ENCODE measurements around the gene ATP6V1B1.
A peak's percentile ranks its signal among the peaks of the same experiment; 100 is the strongest.
"Not testable (repeated sequence)": the region's sequence is repeated elsewhere in the genome, so short reads cannot be mapped to it uniquely, and the experiment has no call there.

Gene ATP6V1B1

DNA sequence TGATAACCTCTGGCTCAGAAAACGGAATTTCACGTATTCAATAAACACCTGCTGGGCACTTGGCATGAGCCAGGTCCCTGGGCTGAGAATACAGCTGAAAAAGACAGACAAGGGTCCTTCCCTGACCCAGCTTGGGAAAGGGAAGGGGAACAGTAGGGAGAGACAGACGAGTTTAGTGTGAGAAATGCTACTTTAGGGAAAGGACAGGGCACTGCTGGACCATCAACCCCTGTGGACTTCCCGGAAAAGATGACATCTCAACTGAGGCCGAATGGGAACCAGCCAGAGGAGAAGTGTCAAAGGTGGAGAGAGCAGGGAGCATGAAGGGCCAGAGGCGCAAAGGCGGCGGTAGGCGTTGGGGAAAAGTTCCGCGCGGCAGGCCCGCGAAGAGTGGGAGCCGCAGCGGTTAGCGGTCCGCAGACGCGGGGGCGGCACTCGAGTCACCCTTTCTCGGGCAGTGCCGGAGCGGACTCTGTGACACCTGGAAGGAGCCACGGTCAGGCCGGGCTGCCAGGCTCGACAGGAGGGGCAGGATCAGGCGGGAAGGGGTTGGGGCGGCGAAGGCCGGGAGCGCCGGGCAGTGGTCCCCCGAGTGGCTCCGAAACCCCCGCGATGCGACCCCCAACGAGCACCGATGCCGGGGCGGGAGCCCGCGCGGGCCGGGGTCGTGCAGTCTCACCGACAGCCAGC lies 58.5 kb downstream of the ATP6V1B1 start:
- CTCF ChIA-PET, result no interaction called here
- POLR2A ChIA-PET, result no interaction called here
- peak; percentile 39 for DNase-seq (ENCODE audit: extremely low spot score)

GRCh38 chr2:70994699-70995425 lies 59.2 kb downstream of the ATP6V1B1 start, which contains the start of gene TEX261:
TEX261 (minus strand) TSS chr2:70994873; CDS start chr2:70994757, 116 bp downstream.
- TF ChIP-seq ARNT (IDR thresholded peaks at IDR 0.05), result 0 out of 2 replicates have a peak, but pooled peaks have one; percentile 22
- no peak for TF ChIP-seq L3MBTL2 (conservative IDR thresholded peaks at IDR 0.05)
- CTCF ChIA-PET, result no interaction called here
- POLR2A ChIA-PET, result no interaction called here
- peak; percentile 92 for DNase-seq (ENCODE audit: extremely low spot score)

More for the DNA sequence above, 58.5 kb downstream of the ATP6V1B1 start:
- TF ChIP-seq ZNF384 (IDR thresholded peaks at IDR 0.05) (no peak), HDGF (IDR thresholded peaks at IDR 0.05; ENCODE audit: borderline replicate concordance) (no peak), TARDBP (IDR thresholded peaks at IDR 0.05) (no peak), LEF1 (IDR thresholded peaks at IDR 0.05; ENCODE audit: borderline replicate concordance) (no peak), FOXA1 (IDR thresholded peaks at IDR 0.05) (no peak), SP1 (IDR thresholded peaks at IDR 0.05) (no peak), SUZ12 (IDR thresholded peaks at IDR 0.05) (no peak), PKNOX1 (IDR thresholded peaks at IDR 0.05) (no peak), NFRKB (IDR thresholded peaks at IDR 0.05) (no peak), ELF4 (IDR thresholded peaks at IDR 0.05) (no peak), FOXK2 (IDR thresholded peaks at IDR 0.05) (no peak), BHLHE40 (IDR thresholded peaks at IDR 0.05; ENCODE audit: borderline replicate concordance) (no peak), ARNT (IDR thresholded peaks at IDR 0.05) (no peak), FOXM1 (IDR thresholded peaks at IDR 0.05; ENCODE audit: borderline replicate concordance) (no peak), L3MBTL2 (conservative IDR thresholded peaks at IDR 0.05) (no peak), CTBP1 (IDR thresholded peaks at IDR 0.05; ENCODE audit: borderline replicate concordance) (no peak)

DNA sequence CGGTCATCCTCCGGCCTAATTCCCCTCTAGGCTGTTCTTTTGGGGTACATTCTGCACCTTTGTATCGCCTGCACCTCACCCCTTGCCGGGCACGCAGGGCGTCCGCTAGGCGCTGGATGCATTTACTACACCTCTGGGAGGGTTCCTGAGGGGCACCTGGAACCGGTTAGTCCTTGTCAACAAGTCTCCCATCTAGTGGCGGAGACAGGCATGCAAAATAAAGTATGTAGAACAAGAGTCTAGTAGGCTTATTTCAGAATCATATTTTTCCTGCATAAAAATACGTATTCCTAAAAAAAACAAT lies 59.7 kb downstream of the ATP6V1B1 start:
- POLR2A ChIA-PET, result no interaction called here
- TF ChIP-seq HDGF (IDR thresholded peaks at IDR 0.05; ENCODE audit: borderline replicate concordance) (no peak), FOXK2 (IDR thresholded peaks at IDR 0.05) (no peak), BHLHE40 (IDR thresholded peaks at IDR 0.05; ENCODE audit: borderline replicate concordance) (no peak), ELF4 (IDR thresholded peaks at IDR 0.05) (no peak), NFRKB (IDR thresholded peaks at IDR 0.05) (no peak), SUZ12 (IDR thresholded peaks at IDR 0.05) (no peak), FOXM1 (IDR thresholded peaks at IDR 0.05; ENCODE audit: borderline replicate concordance) (no peak), ZNF384 (IDR thresholded peaks at IDR 0.05) (no peak), CTBP1 (IDR thresholded peaks at IDR 0.05; ENCODE audit: borderline replicate concordance) (no peak), ARNT (IDR thresholded peaks at IDR 0.05) (no peak)
- CTCF ChIA-PET, result no interaction called here
- DNase-seq (ENCODE audit: extremely low spot score), result peak; percentile 58

- DNase-seq (ENCODE audit: extremely low spot score); POLR2A ChIA-PET; CTCF ChIA-PET: not testable (repeated sequence)
Observed at GRCh38 chr2:70998885-70999284, 63.2 kb downstream of the ATP6V1B1 start.

- CTCF ChIA-PET, result no interaction called here
- DNase-seq (ENCODE audit: extremely low spot score), result no peak
- POLR2A ChIA-PET, result interaction anchor here (1.0 kb wide), 1 partner anchor 69 kb away, joined by 4 read pairs; the partner anchor contains the start of gene NAGK
- TF ChIP-seq PKNOX1 (IDR thresholded peaks at IDR 0.05) (no peak), SUZ12 (IDR thresholded peaks at IDR 0.05) (no peak), LEF1 (IDR thresholded peaks at IDR 0.05; ENCODE audit: borderline replicate concordance) (no peak), BHLHE40 (IDR thresholded peaks at IDR 0.05; ENCODE audit: borderline replicate concordance) (no peak), HDGF (IDR thresholded peaks at IDR 0.05; ENCODE audit: borderline replicate concordance) (no peak), FOXM1 (IDR thresholded peaks at IDR 0.05; ENCODE audit: borderline replicate concordance) (no peak), CTBP1 (IDR thresholded peaks at IDR 0.05; ENCODE audit: borderline replicate concordance) (no peak)
Observed at GRCh38 chr2:70999362-70999761, 63.7 kb downstream of the ATP6V1B1 start.

DNA sequence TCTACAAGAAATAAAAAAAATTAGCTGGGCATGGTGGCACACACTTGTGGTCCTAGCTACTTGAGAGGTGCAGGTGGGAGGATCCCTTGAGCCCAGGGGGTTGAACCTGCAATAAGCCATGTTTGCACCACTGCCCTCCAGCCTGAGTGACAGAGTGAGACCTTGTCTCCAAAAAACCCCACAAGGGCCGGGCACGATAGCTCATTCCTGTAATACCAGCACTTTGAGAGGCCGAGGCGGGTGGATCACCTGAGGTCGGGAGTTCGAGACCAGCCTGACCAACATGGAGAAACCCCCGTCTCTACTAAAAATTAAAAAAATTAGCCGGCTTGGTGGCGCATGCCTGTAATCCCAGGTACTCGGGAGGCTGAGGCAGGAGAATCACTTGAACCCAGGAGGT lies 64.2 kb downstream of the ATP6V1B1 start:
- CTCF ChIA-PET; DNase-seq (ENCODE audit: extremely low spot score): not testable (repeated sequence)
- POLR2A ChIA-PET, result interaction anchor here (1.0 to 2.4 kb wide), 2 partner anchors 15 to 68 kb away, joined by 4 to 7 read pairs; partner anchors contain the start of gene NAGK

DNA sequence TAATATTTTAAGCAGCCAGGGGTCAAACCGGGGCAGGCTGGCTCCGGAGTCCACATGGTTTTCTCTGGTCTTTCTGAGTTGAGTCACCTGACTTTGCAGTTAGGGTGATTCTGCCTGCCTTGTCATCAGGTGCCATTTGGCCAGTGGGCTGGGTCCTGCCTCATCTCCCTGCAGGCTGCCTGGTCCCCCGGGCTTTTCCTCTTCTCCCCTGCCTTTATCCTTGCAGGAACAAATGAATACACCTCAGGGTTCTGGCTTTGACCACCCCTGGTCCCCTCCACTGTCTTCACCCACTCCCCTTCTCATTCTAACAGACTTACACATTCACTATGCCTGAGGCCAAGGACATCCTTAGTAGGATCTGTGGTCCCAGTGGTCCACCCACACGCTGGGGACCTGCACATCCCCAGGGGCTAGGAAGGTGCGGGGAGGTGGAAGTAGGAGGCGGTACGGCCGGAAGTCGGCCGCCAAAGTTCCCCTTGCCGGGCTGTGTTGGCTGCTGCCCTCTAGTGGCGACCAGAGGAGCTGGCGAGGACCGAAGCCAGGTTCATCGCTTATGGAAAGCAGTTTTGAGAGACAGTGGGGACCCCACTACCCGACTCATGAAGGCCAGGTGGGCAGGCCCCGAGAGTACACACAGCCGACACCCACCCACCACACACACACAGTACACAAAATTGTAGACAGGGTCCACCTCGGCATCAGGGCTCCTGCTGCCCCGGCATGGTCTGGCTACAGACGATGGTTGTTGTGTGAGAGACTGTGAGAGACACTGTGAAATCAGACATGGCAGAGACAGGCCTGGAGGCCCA lies 65.3 kb downstream of the ATP6V1B1 start:
- DNase-seq (ENCODE audit: extremely low spot score), result peak; percentile 86
- ChIA-PET POLR2A (interaction anchor here (0.7 to 2.5 kb wide), 4 partner anchors 16 to 543 kb away, joined by 3 to 19 read pairs (median 6); partner anchors contain the start of genes MPHOSPH10 and NAGK), CTCF (interaction anchor here (0.5 to 1.6 kb wide), 11 partner anchors 16 to 399 kb away, joined by 3 to 7 read pairs (median 3); partner anchors contain the start of gene NAGK)
- no peak for TF ChIP-seq SUZ12 (IDR thresholded peaks at IDR 0.05)
- TF ChIP-seq ZNF384 (IDR thresholded peaks at IDR 0.05), result no peak
- TF ChIP-seq FOXM1 (IDR thresholded peaks at IDR 0.05; ENCODE audit: borderline replicate concordance), result no peak
- TF ChIP-seq NFRKB (IDR thresholded peaks at IDR 0.05), result no peak
- TF ChIP-seq CTBP1 (IDR thresholded peaks at IDR 0.05; ENCODE audit: borderline replicate concordance), result no peak
- TF ChIP-seq FOXA1 (IDR thresholded peaks at IDR 0.05), result no peak
- no peak for TF ChIP-seq HDGF (IDR thresholded peaks at IDR 0.05; ENCODE audit: borderline replicate concordance)
- no peak for TF ChIP-seq TARDBP (IDR thresholded peaks at IDR 0.05)
- TF ChIP-seq PKNOX1 (IDR thresholded peaks at IDR 0.05), result no peak
- no peak for TF ChIP-seq SP1 (IDR thresholded peaks at IDR 0.05)
- no peak for TF ChIP-seq BHLHE40 (IDR thresholded peaks at IDR 0.05; ENCODE audit: borderline replicate concordance)
- TF ChIP-seq L3MBTL2 (conservative IDR thresholded peaks at IDR 0.05), result no peak
- TF ChIP-seq LEF1 (IDR thresholded peaks at IDR 0.05; ENCODE audit: borderline replicate concordance), result no peak
- TF ChIP-seq ELF4 (IDR thresholded peaks at IDR 0.05), result no peak
- no peak for TF ChIP-seq ARNT (IDR thresholded peaks at IDR 0.05)
- TF ChIP-seq FOXK2 (IDR thresholded peaks at IDR 0.05), result no peak

All from HEK293T (cell line).